H9 (cell line): Measurements from ENCODE around the gene CYBA. TPM values are rescaled to one million over a fixed set of nuclear protein-coding genes. Genes with fewer than 3 reads are reported as not detected.

Experiments
- DNase-seq: peaks from one replicate; pipeline ENCODE4 v3.0.0-alpha.2; 2017
- H2AFZ ChIP-seq: one replicate; pipeline ENCODE4 v1.6.1; 2013; ENCODE audit warnings: mild to moderate bottlenecking, low read length, control low read depth, moderate library complexity
- H2AK5ac ChIP-seq: 2 replicates; pipeline ENCODE4 v1.6.1; 2013; ENCODE audit warnings: low read length, control low read depth, mixed read lengths; ENCODE audit not compliant: insufficient read length
- H2BK120ac ChIP-seq: one replicate; pipeline ENCODE4 v1.6.1; 2013; ENCODE audit warnings: low read depth, mild to moderate bottlenecking, low read length, control low read depth, inconsistent platforms; ENCODE audit not compliant: poor library complexity, severe bottlenecking
- H2BK12ac ChIP-seq: 2 replicates; pipeline ENCODE4 v1.6.1; 2013; ENCODE audit warnings: low read length, control low read depth, mixed read lengths, low read depth; ENCODE audit not compliant: insufficient read length
- H2BK15ac ChIP-seq: 2 replicates; pipeline ENCODE4 v1.6.1; 2013; ENCODE audit warnings: low read depth, low read length, control low read depth
- H2BK20ac ChIP-seq: one replicate; pipeline ENCODE4 v1.6.1; 2013; ENCODE audit warnings: low read depth, mild to moderate bottlenecking, low read length, control low read depth, inconsistent platforms; ENCODE audit not compliant: poor library complexity, severe bottlenecking
- H2BK5ac ChIP-seq: 2 replicates; pipeline ENCODE4 v1.6.1; 2013; ENCODE audit warnings: low read length, control low read depth, mixed read lengths; ENCODE audit not compliant: insufficient read length
- H3K14ac ChIP-seq: 2 replicates; pipeline ENCODE4 v1.6.1; 2013; ENCODE audit warnings: low read length, control low read depth; ENCODE audit not compliant: insufficient read depth
- H3K18ac ChIP-seq: 2 replicates; pipeline ENCODE4 v1.6.1; 2013; ENCODE audit warnings: low read depth, mild to moderate bottlenecking, mixed read lengths, low read length, control low read depth; ENCODE audit not compliant: insufficient read length
- H3K23ac ChIP-seq: 2 replicates; pipeline ENCODE4 v1.6.1; 2013; ENCODE audit warnings: low read length, control low read depth, mixed read lengths, low read depth; ENCODE audit not compliant: insufficient read length
- H3K23me2 ChIP-seq: 2 replicates; pipeline ENCODE4 v1.6.1; 2013; ENCODE audit warnings: low read depth, mild to moderate bottlenecking, mixed read lengths, low read length, control low read depth; ENCODE audit not compliant: insufficient read length, poor library complexity, severe bottlenecking
- H3K27ac ChIP-seq: 2 replicates; pipeline ENCODE4 v1.5.1; 2013; ENCODE audit warnings: low read length, control low read depth, mixed read lengths, low read depth; ENCODE audit not compliant: insufficient read length
- H3K27me3 ChIP-seq: 2 replicates; pipeline ENCODE4 v1.6.1; 2013; ENCODE audit warnings: low read length, control low read depth, inconsistent platforms; ENCODE audit not compliant: insufficient read depth
- H3K4ac ChIP-seq: 2 replicates; pipeline ENCODE4 v1.6.1; 2013; ENCODE audit warnings: low read depth, mild to moderate bottlenecking, control low read depth, inconsistent platforms, low read length, moderate library complexity
- H3K4me1 ChIP-seq: 2 replicates; pipeline ENCODE4 v1.6.1; 2013; ENCODE audit warnings: low read length, control low read depth, inconsistent platforms; ENCODE audit not compliant: insufficient read depth
- H3K4me2 ChIP-seq: 2 replicates; pipeline ENCODE4 v1.6.1; 2013; ENCODE audit warnings: low read length, control low read depth, mixed read lengths; ENCODE audit not compliant: insufficient read length, insufficient read depth
- H3K56ac ChIP-seq: 2 replicates; pipeline ENCODE4 v1.6.1; 2013; ENCODE audit warnings: low read depth, mild to moderate bottlenecking, mixed read lengths, low read length, control low read depth; ENCODE audit not compliant: insufficient read length
- H3K79me1 ChIP-seq: 2 replicates; pipeline ENCODE4 v1.6.1; 2013; ENCODE audit warnings: low read depth, mild to moderate bottlenecking, moderate library complexity, low read length, control low read depth, inconsistent platforms; ENCODE audit not compliant: insufficient read depth, poor library complexity, severe bottlenecking
- H3K79me2 ChIP-seq: 2 replicates; pipeline ENCODE4 v1.6.1; 2013; ENCODE audit warnings: low read length, control low read depth, inconsistent platforms; ENCODE audit not compliant: insufficient read depth
- H3K9ac ChIP-seq: 2 replicates; pipeline ENCODE4 v1.6.1; 2013; ENCODE audit warnings: low read length, control low read depth, mixed read lengths; ENCODE audit not compliant: insufficient read length; ENCODE audit errors: extremely low read depth
- H3K9me3 ChIP-seq: one replicate; pipeline ENCODE4 v1.6.1; 2013; ENCODE audit warnings: low read depth, low read length, inconsistent platforms; ENCODE audit not compliant: control insufficient read depth
- H3T11ph ChIP-seq: one replicate; pipeline ENCODE4 v1.6.1; 2013; ENCODE audit warnings: mild to moderate bottlenecking, low read length, control low read depth, inconsistent platforms
- H4K20me1 ChIP-seq: one replicate; pipeline ENCODE4 v1.6.1; 2013; ENCODE audit not compliant: control insufficient read depth, insufficient read length, insufficient read depth
- H4K5ac ChIP-seq: 2 replicates; pipeline ENCODE4 v1.6.1; 2013; ENCODE audit warnings: low read depth, mild to moderate bottlenecking, mixed read lengths, low read length, control low read depth; ENCODE audit not compliant: insufficient read length
- H4K8ac ChIP-seq: replicated peaks from 2 replicates; pipeline ENCODE4 v1.6.1; 2013; ENCODE audit warnings: low read length, control low read depth, mixed read lengths, low read depth; ENCODE audit not compliant: insufficient read length
- H4K91ac ChIP-seq: 2 replicates; pipeline ENCODE4 v1.6.1; 2013; ENCODE audit warnings: low read depth, mild to moderate bottlenecking, moderate library complexity, mixed read lengths, low read length, control low read depth; ENCODE audit not compliant: insufficient read length
- H3K27ac Mint-ChIP-seq, 3 experiments: 2 replicates in 2 of 3; 3 replicates in 1 of 3; pipeline ENCODE4 v1.8.0; 2020 to 2021; ENCODE audit warnings: mixed read lengths in 3 of 3, mild to moderate bottlenecking in 1 of 3, moderate library complexity in 1 of 3
- H3K27me3 Mint-ChIP-seq: 2 replicates; pipeline ENCODE4 v1.8.0; 2021; ENCODE audit warnings: low read depth, mild to moderate bottlenecking, moderate library complexity, mixed read lengths
- H3K36me3 Mint-ChIP-seq, 3 experiments: 2 replicates in 2 of 3; 3 replicates in 1 of 3; pipeline ENCODE4 v1.8.0; 2020 to 2021; ENCODE audit warnings: low read depth in 3 of 3, mixed read lengths in 3 of 3; ENCODE audit not compliant: insufficient read depth in 1 of 3
- H3K4me1 Mint-ChIP-seq, 2 experiments: 2 replicates each; pipeline ENCODE4 v1.8.0; 2020; ENCODE audit warnings: mixed read lengths in 2 of 2
- H3K4me3 Mint-ChIP-seq, 2 experiments: 2 replicates in 1 of 2; 3 replicates in 1 of 2; pipeline ENCODE4 v1.8.0; 2020 to 2021; ENCODE audit warnings: mild to moderate bottlenecking in 2 of 2, mixed read lengths in 2 of 2, moderate library complexity in 1 of 2
- H3K9me3 Mint-ChIP-seq, 2 experiments: 2 replicates in 1 of 2; 3 replicates in 1 of 2; pipeline ENCODE4 v1.8.0; 2020; ENCODE audit warnings: mild to moderate bottlenecking in 2 of 2, mixed read lengths in 2 of 2, moderate library complexity in 1 of 2
- WGBS: extraction: QIAGEN DNeasy Blood & Tissue Kit; methylation state at CpG from one replicate; pipeline ENCODE4 v1.1.7; 2013; ENCODE audit warnings: missing lambda C conversion rate, low lambda C conversion rate, mixed read lengths; ENCODE audit not compliant: insufficient read length; ENCODE audit errors: extremely low coverage; 5-methylcytosine and 5-hydroxymethylcytosine counted together
- total RNA-seq: library from RNA; stranded (reverse); gene quantifications from 2 replicates; pipeline ENCODE4 v1.2.1, GENCODE V29; 2021
- TF ChIP-seq, protein P1 (sequence below): fragments of 200-600 bp; sonication (generic); conservative IDR thresholded peaks from 3 replicates; pipeline ENCODE4 v1.8.0; 2021; ENCODE audit warnings: antibody characterized with exemption, mild to moderate bottlenecking

Gene CYBA
- total RNA-seq, 1 experiment from 2014 or later, result 153 TPM

DNA sequence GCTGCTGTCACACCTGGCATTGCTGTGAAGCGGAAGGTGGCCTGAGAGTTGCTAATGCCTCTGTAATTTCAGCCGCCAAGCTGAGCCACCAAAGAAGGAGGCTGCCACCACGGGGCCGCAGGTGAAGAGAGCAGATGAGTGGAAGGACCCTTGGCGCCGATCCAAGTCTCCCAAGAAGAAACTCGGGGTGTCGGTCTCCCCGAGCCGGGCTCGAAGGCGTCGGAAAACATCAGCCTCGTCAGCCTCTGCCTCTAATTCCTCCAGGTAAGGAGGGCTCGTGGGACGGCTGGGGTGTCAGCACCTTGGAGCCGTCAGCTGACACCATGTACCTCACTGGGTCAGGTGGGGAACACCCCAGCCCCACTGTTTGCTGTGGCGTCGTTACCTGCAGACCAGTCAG is 28.7 kb downstream of the CYBA start:
- Histone ChIP-seq H3K79me2 (no peaks in the 10 kb centered on the region; the same call in 1 of the 2 replicates), H3T11ph (no peak overlapping the region), H3K9me3 (no peaks in the 10 kb centered on the region), H3K4me2 (no peak overlapping the region), H4K20me1 (no peaks in the 10 kb centered on the region), H3K18ac (no peak overlapping the region), H2BK15ac (no peak overlapping the region), H2BK120ac (no peak overlapping the region), H3K79me1 (no peaks in the 10 kb centered on the region), H3K9ac (no peak overlapping the region), H3K23me2 (no peaks in the 10 kb centered on the region), H3K27me3 (no peaks in the 10 kb centered on the region), H2AK5ac (no peak overlapping the region), H2AFZ (no peak overlapping the region), H2BK5ac (no peak overlapping the region), H3K4me1 (no peaks in the 10 kb centered on the region), H3K14ac (no peak overlapping the region), H3K56ac (no peak overlapping the region), H3K4ac (no peak overlapping the region), H2BK12ac (no peak overlapping the region), H4K8ac (no peak overlapping the region), H2BK20ac (no peak overlapping the region), H3K27ac (no peak overlapping the region), H4K91ac (no peak overlapping the region), H3K23ac (no peak overlapping the region), H4K5ac (no peak overlapping the region)
- Mint-ChIP-seq H3K9me3 (no peaks in the 10 kb centered on the region; a peak in 1 of 5 replicates), H3K27ac (no peak overlapping the region), H3K4me1 (peaks cover 4 to 21% of the 10 kb centered on the region in 2 experiments), H3K4me3 (no peak overlapping the region), H3K36me3 (peaks cover 19 to 63% (median 52%) of the 10 kb centered on the region in 3 experiments; a peak in 6 of 7 replicates), H3K27me3 (no peaks in the 10 kb centered on the region)
- no CpG with 5 or more reads among the region's 19 CpGs for WGBS
- TF ChIP-seq, protein P1, sequence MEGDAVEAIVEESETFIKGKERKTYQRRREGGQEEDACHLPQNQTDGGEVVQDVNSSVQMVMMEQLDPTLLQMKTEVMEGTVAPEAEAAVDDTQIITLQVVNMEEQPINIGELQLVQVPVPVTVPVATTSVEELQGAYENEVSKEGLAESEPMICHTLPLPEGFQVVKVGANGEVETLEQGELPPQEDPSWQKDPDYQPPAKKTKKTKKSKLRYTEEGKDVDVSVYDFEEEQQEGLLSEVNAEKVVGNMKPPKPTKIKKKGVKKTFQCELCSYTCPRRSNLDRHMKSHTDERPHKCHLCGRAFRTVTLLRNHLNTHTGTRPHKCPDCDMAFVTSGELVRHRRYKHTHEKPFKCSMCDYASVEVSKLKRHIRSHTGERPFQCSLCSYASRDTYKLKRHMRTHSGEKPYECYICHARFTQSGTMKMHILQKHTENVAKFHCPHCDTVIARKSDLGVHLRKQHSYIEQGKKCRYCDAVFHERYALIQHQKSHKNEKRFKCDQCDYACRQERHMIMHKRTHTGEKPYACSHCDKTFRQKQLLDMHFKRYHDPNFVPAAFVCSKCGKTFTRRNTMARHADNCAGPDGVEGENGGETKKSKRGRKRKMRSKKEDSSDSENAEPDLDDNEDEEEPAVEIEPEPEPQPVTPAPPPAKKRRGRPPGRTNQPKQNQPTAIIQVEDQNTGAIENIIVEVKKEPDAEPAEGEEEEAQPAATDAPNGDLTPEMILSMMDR, result no peak
- no peak for DNase-seq
